ENCODE data around the gene MRPS17.

MRPS17 gene

GRCh38 chr7:55970978-55971377 lies 19.3 kb downstream of the MRPS17 start:
- DNase-seq (ENCODE audit: low read depth in 2 of 2): no peak

- DNase-seq (ENCODE audit: low read depth in 2 of 2): no peak
Measured at GRCh38 chr7:55973747-55974250, 22.1 kb downstream of the MRPS17 start.

- DNase-seq (ENCODE audit: low read depth in 2 of 2): no peak
Measured at GRCh38 chr7:55975988-55976633, 24.4 kb downstream of the MRPS17 start.

GRCh38 chr7:55977831-55978230 lies 26.2 kb downstream of the MRPS17 start:
- no peak for DNase-seq (ENCODE audit: low read depth in 2 of 2)

- no peak for DNase-seq (ENCODE audit: low read depth in 2 of 2)
Measured at GRCh38 chr7:55980266-55980665, 28.6 kb downstream of the MRPS17 start.

GRCh38 chr7:55983537-55983936 lies 31.9 kb downstream of the MRPS17 start:
- no peak for DNase-seq (ENCODE audit: low read depth in 2 of 2)

- no peak for DNase-seq (ENCODE audit: low read depth in 2 of 2)
Measured at GRCh38 chr7:55992346-55992745, 40.7 kb downstream of the MRPS17 start.

GRCh38 chr7:55996856-55997500 lies 45.3 kb downstream of the MRPS17 start:
- DNase-seq (ENCODE audit: low read depth in 2 of 2): no peak

- no peak for DNase-seq (ENCODE audit: low read depth in 2 of 2)
Measured at GRCh38 chr7:56003749-56004148, 52.1 kb downstream of the MRPS17 start.

Measured in stimulated activated CD8-positive, alpha-beta memory T cell treated with anti-CD3 and anti-CD28 coated beads, Interleukin-2, amount 100 ng/mL, for 48 hours (primary cell).